GM08714 (cell line): ENCODE data around the gene KLHL29.

Source experiments
- H3K4me3 ChIP-seq: fragments of 200-500 bp; sonication (Bioruptor generic); 2 replicates; pipeline ENCODE4 v1.5.1; 2014; ENCODE audit warnings: mild to moderate bottlenecking, low read length, inconsistent platforms
- ZNF274 ChIP-seq: IDR thresholded peaks from 2 replicates; pipeline ENCODE4 v1.6.1; 2012; ENCODE audit warnings: mild to moderate bottlenecking, low read depth, low read length

KLHL29 gene

GRCh38 chr2:23703583-23704385 lies 318.8 kb downstream of the KLHL29 start:
- TF ChIP-seq ZNF274: no peak

GRCh38 chr2:23705771-23706612 lies 321.0 kb downstream of the KLHL29 start:
- no peak overlapping the region for H3K4me3 ChIP-seq
- TF ChIP-seq ZNF274: no peak

More at GRCh38 chr2:23703583-23704385, 318.8 kb downstream of the KLHL29 start:
- H3K4me3 ChIP-seq: no peak overlapping the region

- no peak for TF ChIP-seq ZNF274
These were observed 321.7 kb downstream of the KLHL29 start for GRCh38 chr2:23706613-23707078.

GRCh38 chr2:23707096-23707495 lies 322.1 kb downstream of the KLHL29 start:
- no peak overlapping the region for H3K4me3 ChIP-seq
- TF ChIP-seq ZNF274: no peak

More at GRCh38 chr2:23706613-23707078, 321.7 kb downstream of the KLHL29 start:
- no peak overlapping the region for H3K4me3 ChIP-seq

GRCh38 chr2:23708771-23709170 lies 323.8 kb downstream of the KLHL29 start:
- TF ChIP-seq ZNF274: no peak
- H3K4me3 ChIP-seq: no peak overlapping the region

- H3K4me3 ChIP-seq: no peak overlapping the region
- TF ChIP-seq ZNF274: no peak
These were observed 324.3 kb downstream of the KLHL29 start for GRCh38 chr2:23709311-23709710.

- H3K4me3 ChIP-seq: no peak overlapping the region
- no peak for TF ChIP-seq ZNF274
These were observed 327.2 kb downstream of the KLHL29 start for GRCh38 chr2:23711979-23712755.

GRCh38 chr2:23712756-23713151 lies 327.8 kb downstream of the KLHL29 start:
- H3K4me3 ChIP-seq: no peak overlapping the region
- TF ChIP-seq ZNF274: no peak

GRCh38 chr2:23713351-23713750 lies 328.4 kb downstream of the KLHL29 start:
- no peak for TF ChIP-seq ZNF274

GRCh38 chr2:23718931-23719700 lies 334.1 kb downstream of the KLHL29 start:
- TF ChIP-seq ZNF274: no peak
- no peak overlapping the region for H3K4me3 ChIP-seq

More at GRCh38 chr2:23713351-23713750, 328.4 kb downstream of the KLHL29 start:
- no peak overlapping the region for H3K4me3 ChIP-seq

- no peak for TF ChIP-seq ZNF274
- H3K4me3 ChIP-seq: no peak overlapping the region
These were observed 334.7 kb downstream of the KLHL29 start for GRCh38 chr2:23719716-23720115.

GRCh38 chr2:23720705-23721453 lies 335.9 kb downstream of the KLHL29 start:
- no peak overlapping the region for H3K4me3 ChIP-seq
- no peak for TF ChIP-seq ZNF274

GRCh38 chr2:23721454-23721826 lies 336.5 kb downstream of the KLHL29 start:
- no peak overlapping the region for H3K4me3 ChIP-seq
- no peak for TF ChIP-seq ZNF274
